ELR (cell line): Measurements from ENCODE around the gene ABCA3.

ENCODE experiments used
- DNase-seq: peaks from one replicate; pipeline ENCODE4 v3.0.0-alpha.2; 2015; ENCODE audit warnings: low read depth

Gene ABCA3

GRCh38 chr16:2235234-2235651 lies 105.3 kb downstream of the ABCA3 start:
- DNase-seq = no peak

GRCh38 chr16:2234813-2235170 lies 105.7 kb downstream of the ABCA3 start:
- no peak for DNase-seq

- DNase-seq = no peak
Measured at GRCh38 chr16:2233872-2234812, 106.4 kb downstream of the ABCA3 start.

- DNase-seq = no peak
Measured at GRCh38 chr16:2233046-2233775, 107.3 kb downstream of the ABCA3 start.

- DNase-seq = no peak
Measured at GRCh38 chr16:2232094-2232990, 108.2 kb downstream of the ABCA3 start.

GRCh38 chr16:2231016-2231931 lies 109.3 kb downstream of the ABCA3 start:
- no peak for DNase-seq

- DNase-seq = no peak
Measured at GRCh38 chr16:2230376-2230775, 110.2 kb downstream of the ABCA3 start.

- no peak for DNase-seq
Measured at GRCh38 chr16:2229632-2230250, 110.8 kb downstream of the ABCA3 start.

GRCh38 chr16:2229091-2229490 lies 111.4 kb downstream of the ABCA3 start:
- DNase-seq = no peak

GRCh38 chr16:2228161-2228824 lies 112.2 kb downstream of the ABCA3 start:
- DNase-seq = no peak

- no peak for DNase-seq
Measured at GRCh38 chr16:2226918-2227317, 113.6 kb downstream of the ABCA3 start.

GRCh38 chr16:2226245-2226793 lies 114.2 kb downstream of the ABCA3 start:
- no peak for DNase-seq
